H9 (cell line): Measurements from ENCODE around the gene ACOT7. TPM values are rescaled to one million over a fixed set of nuclear protein-coding genes. Genes with fewer than 3 reads are reported as not detected.
A peak's percentile ranks its signal among the peaks of the same experiment; 100 is the strongest.

Experiments used
- DNase-seq: peaks from one replicate; pipeline ENCODE4 v3.0.0-alpha.2; 2017
- H2AFZ ChIP-seq: one replicate; pipeline ENCODE4 v1.6.1; 2013; ENCODE audit warnings: mild to moderate bottlenecking, low read length, control low read depth, moderate library complexity
- H2AK5ac ChIP-seq: 2 replicates; pipeline ENCODE4 v1.6.1; 2013; ENCODE audit warnings: low read length, control low read depth, mixed read lengths; ENCODE audit not compliant: insufficient read length
- H2BK120ac ChIP-seq: one replicate; pipeline ENCODE4 v1.6.1; 2013; ENCODE audit warnings: low read depth, mild to moderate bottlenecking, low read length, control low read depth, inconsistent platforms; ENCODE audit not compliant: poor library complexity, severe bottlenecking
- H2BK12ac ChIP-seq: 2 replicates; pipeline ENCODE4 v1.6.1; 2013; ENCODE audit warnings: low read length, control low read depth, mixed read lengths, low read depth; ENCODE audit not compliant: insufficient read length
- H2BK15ac ChIP-seq: 2 replicates; pipeline ENCODE4 v1.6.1; 2013; ENCODE audit warnings: low read depth, low read length, control low read depth
- H2BK20ac ChIP-seq: one replicate; pipeline ENCODE4 v1.6.1; 2013; ENCODE audit warnings: low read depth, mild to moderate bottlenecking, low read length, control low read depth, inconsistent platforms; ENCODE audit not compliant: poor library complexity, severe bottlenecking
- H2BK5ac ChIP-seq: 2 replicates; pipeline ENCODE4 v1.6.1; 2013; ENCODE audit warnings: low read length, control low read depth, mixed read lengths; ENCODE audit not compliant: insufficient read length
- H3K14ac ChIP-seq: 2 replicates; pipeline ENCODE4 v1.6.1; 2013; ENCODE audit warnings: low read length, control low read depth; ENCODE audit not compliant: insufficient read depth
- H3K18ac ChIP-seq: 2 replicates; pipeline ENCODE4 v1.6.1; 2013; ENCODE audit warnings: low read depth, mild to moderate bottlenecking, mixed read lengths, low read length, control low read depth; ENCODE audit not compliant: insufficient read length
- H3K23ac ChIP-seq: 2 replicates; pipeline ENCODE4 v1.6.1; 2013; ENCODE audit warnings: low read length, control low read depth, mixed read lengths, low read depth; ENCODE audit not compliant: insufficient read length
- H3K23me2 ChIP-seq: 2 replicates; pipeline ENCODE4 v1.6.1; 2013; ENCODE audit warnings: low read depth, mild to moderate bottlenecking, mixed read lengths, low read length, control low read depth; ENCODE audit not compliant: insufficient read length, poor library complexity, severe bottlenecking
- H3K27ac ChIP-seq: 2 replicates; pipeline ENCODE4 v1.5.1; 2013; ENCODE audit warnings: low read length, control low read depth, mixed read lengths, low read depth; ENCODE audit not compliant: insufficient read length
- H3K27me3 ChIP-seq: 2 replicates; pipeline ENCODE4 v1.6.1; 2013; ENCODE audit warnings: low read length, control low read depth, inconsistent platforms; ENCODE audit not compliant: insufficient read depth
- H3K4ac ChIP-seq: 2 replicates; pipeline ENCODE4 v1.6.1; 2013; ENCODE audit warnings: low read depth, mild to moderate bottlenecking, control low read depth, inconsistent platforms, low read length, moderate library complexity
- H3K4me1 ChIP-seq: 2 replicates; pipeline ENCODE4 v1.6.1; 2013; ENCODE audit warnings: low read length, control low read depth, inconsistent platforms; ENCODE audit not compliant: insufficient read depth
- H3K4me2 ChIP-seq: 2 replicates; pipeline ENCODE4 v1.6.1; 2013; ENCODE audit warnings: low read length, control low read depth, mixed read lengths; ENCODE audit not compliant: insufficient read length, insufficient read depth
- H3K56ac ChIP-seq: 2 replicates; pipeline ENCODE4 v1.6.1; 2013; ENCODE audit warnings: low read depth, mild to moderate bottlenecking, mixed read lengths, low read length, control low read depth; ENCODE audit not compliant: insufficient read length
- H3K79me1 ChIP-seq: 2 replicates; pipeline ENCODE4 v1.6.1; 2013; ENCODE audit warnings: low read depth, mild to moderate bottlenecking, moderate library complexity, low read length, control low read depth, inconsistent platforms; ENCODE audit not compliant: insufficient read depth, poor library complexity, severe bottlenecking
- H3K79me2 ChIP-seq: 2 replicates; pipeline ENCODE4 v1.6.1; 2013; ENCODE audit warnings: low read length, control low read depth, inconsistent platforms; ENCODE audit not compliant: insufficient read depth
- H3K9ac ChIP-seq: 2 replicates; pipeline ENCODE4 v1.6.1; 2013; ENCODE audit warnings: low read length, control low read depth, mixed read lengths; ENCODE audit not compliant: insufficient read length; ENCODE audit errors: extremely low read depth
- H3K9me3 ChIP-seq: one replicate; pipeline ENCODE4 v1.6.1; 2013; ENCODE audit warnings: low read depth, low read length, inconsistent platforms; ENCODE audit not compliant: control insufficient read depth
- H3T11ph ChIP-seq: one replicate; pipeline ENCODE4 v1.6.1; 2013; ENCODE audit warnings: mild to moderate bottlenecking, low read length, control low read depth, inconsistent platforms
- H4K20me1 ChIP-seq: one replicate; pipeline ENCODE4 v1.6.1; 2013; ENCODE audit not compliant: control insufficient read depth, insufficient read length, insufficient read depth
- H4K5ac ChIP-seq: 2 replicates; pipeline ENCODE4 v1.6.1; 2013; ENCODE audit warnings: low read depth, mild to moderate bottlenecking, mixed read lengths, low read length, control low read depth; ENCODE audit not compliant: insufficient read length
- H4K8ac ChIP-seq: replicated peaks from 2 replicates; pipeline ENCODE4 v1.6.1; 2013; ENCODE audit warnings: low read length, control low read depth, mixed read lengths, low read depth; ENCODE audit not compliant: insufficient read length
- H4K91ac ChIP-seq: 2 replicates; pipeline ENCODE4 v1.6.1; 2013; ENCODE audit warnings: low read depth, mild to moderate bottlenecking, moderate library complexity, mixed read lengths, low read length, control low read depth; ENCODE audit not compliant: insufficient read length
- H3K27ac Mint-ChIP-seq, 3 experiments: 2 replicates in 2 of 3; 3 replicates in 1 of 3; pipeline ENCODE4 v1.8.0; 2020 to 2021; ENCODE audit warnings: mixed read lengths in 3 of 3, mild to moderate bottlenecking in 1 of 3, moderate library complexity in 1 of 3
- H3K27me3 Mint-ChIP-seq: 2 replicates; pipeline ENCODE4 v1.8.0; 2021; ENCODE audit warnings: low read depth, mild to moderate bottlenecking, moderate library complexity, mixed read lengths
- H3K36me3 Mint-ChIP-seq, 3 experiments: 2 replicates in 2 of 3; 3 replicates in 1 of 3; pipeline ENCODE4 v1.8.0; 2020 to 2021; ENCODE audit warnings: low read depth in 3 of 3, mixed read lengths in 3 of 3; ENCODE audit not compliant: insufficient read depth in 1 of 3
- H3K4me1 Mint-ChIP-seq, 2 experiments: 2 replicates each; pipeline ENCODE4 v1.8.0; 2020; ENCODE audit warnings: mixed read lengths in 2 of 2
- H3K4me3 Mint-ChIP-seq, 2 experiments: 2 replicates in 1 of 2; 3 replicates in 1 of 2; pipeline ENCODE4 v1.8.0; 2020 to 2021; ENCODE audit warnings: mild to moderate bottlenecking in 2 of 2, mixed read lengths in 2 of 2, moderate library complexity in 1 of 2
- H3K9me3 Mint-ChIP-seq, 2 experiments: 2 replicates in 1 of 2; 3 replicates in 1 of 2; pipeline ENCODE4 v1.8.0; 2020; ENCODE audit warnings: mild to moderate bottlenecking in 2 of 2, mixed read lengths in 2 of 2, moderate library complexity in 1 of 2
- WGBS: extraction: QIAGEN DNeasy Blood & Tissue Kit; methylation state at CpG from one replicate; pipeline ENCODE4 v1.1.7; 2013; ENCODE audit warnings: missing lambda C conversion rate, low lambda C conversion rate, mixed read lengths; ENCODE audit not compliant: insufficient read length; ENCODE audit errors: extremely low coverage; 5-methylcytosine and 5-hydroxymethylcytosine counted together
- total RNA-seq: library from RNA; stranded (reverse); gene quantifications from 2 replicates; pipeline ENCODE4 v1.2.1, GENCODE V29; 2021
- TF ChIP-seq, protein P1 (sequence below): fragments of 200-600 bp; sonication (generic); conservative IDR thresholded peaks from 3 replicates; pipeline ENCODE4 v1.8.0; 2021; ENCODE audit warnings: antibody characterized with exemption, mild to moderate bottlenecking

The ACOT7 gene
- total RNA-seq, 1 experiment from 2014 or later: 87.4 TPM

DNA sequence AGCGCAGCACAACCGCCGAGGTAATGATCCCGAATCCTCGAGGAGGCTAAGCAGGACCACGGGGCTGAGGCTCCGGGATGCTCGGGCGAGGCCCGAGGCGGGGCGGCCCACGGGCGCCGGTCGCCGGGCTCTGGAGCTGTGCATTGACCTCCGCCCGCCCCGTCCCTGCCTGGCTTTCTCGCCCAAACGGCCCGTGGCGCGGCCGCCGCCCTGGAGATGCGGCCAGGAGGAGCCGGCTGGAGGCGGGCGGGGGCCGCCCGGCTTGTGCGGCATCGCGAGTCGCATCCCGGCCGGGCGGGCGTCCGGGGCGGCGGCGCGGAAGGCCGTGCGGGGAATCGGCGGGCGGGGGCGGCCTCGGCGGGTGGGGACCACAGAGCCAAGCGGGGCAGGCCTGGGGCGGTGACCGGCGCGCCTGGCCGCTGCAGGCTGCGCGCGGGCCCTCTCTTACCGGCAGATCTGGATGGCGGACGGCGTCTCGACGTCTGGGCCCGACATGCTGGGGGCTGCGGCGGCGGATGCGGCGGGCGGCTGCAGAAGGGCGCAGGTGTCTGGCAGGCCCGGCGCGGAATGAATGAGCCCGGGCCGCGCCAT is 663 bp downstream of the ACOT7 start:
- no peak for DNase-seq

More for the DNA sequence above, 663 bp downstream of the ACOT7 start:
- WGBS: no CpG with 5 or more reads among the region's 83 CpGs
- H3K27ac Mint-ChIP-seq: no peak overlapping the region
- Histone ChIP-seq H4K91ac (no peak overlapping the region), H3K23me2 (peaks cover 11% of the 10 kb centered on the region), H3K18ac (peak overlapping the region; percentile 65), H2BK15ac (no peak overlapping the region; the same call in 1 of the 2 replicates), H3K9me3 (no peaks in the 10 kb centered on the region), H3K56ac (no peak overlapping the region), H3K27me3 (no peaks in the 10 kb centered on the region), H4K20me1 (no peaks in the 10 kb centered on the region), H3K27ac (no peak overlapping the region), H3K14ac (peak overlapping the region; percentile 78; the same call in 1 of the 2 replicates), H3K79me1 (no peaks in the 10 kb centered on the region), H3K4me1 (no peaks in the 10 kb centered on the region; the same call in 1 of the 2 replicates), H3K79me2 (peaks cover 15% of the 10 kb centered on the region; the same call in 1 of the 2 replicates), H2BK120ac (no peak overlapping the region), H3K23ac (no peak overlapping the region), H3K9ac (peak overlapping the region; percentile 56), H4K5ac (no peak overlapping the region), H2BK20ac (no peak overlapping the region), H2AK5ac (no peak overlapping the region), H3K4me2 (peak overlapping the region; percentile 80), H4K8ac (no peak overlapping the region), H3K4ac (no peak overlapping the region), H2BK12ac (no peak overlapping the region), H2AFZ (no peak overlapping the region), H3T11ph (no peak overlapping the region), H2BK5ac (no peak overlapping the region)
- H3K4me3 Mint-ChIP-seq: peak overlapping the region; percentile 81 to 91
- H3K4me1 Mint-ChIP-seq: peaks cover 15 to 16% of the 10 kb centered on the region in 2 experiments
- H3K36me3 Mint-ChIP-seq: peaks cover 5 to 15% (median 15%) of the 10 kb centered on the region in 3 experiments
- peaks cover 20% of the 10 kb centered on the region for H3K27me3 Mint-ChIP-seq
- H3K9me3 Mint-ChIP-seq: no peaks in the 10 kb centered on the region
- TF ChIP-seq, protein P1, sequence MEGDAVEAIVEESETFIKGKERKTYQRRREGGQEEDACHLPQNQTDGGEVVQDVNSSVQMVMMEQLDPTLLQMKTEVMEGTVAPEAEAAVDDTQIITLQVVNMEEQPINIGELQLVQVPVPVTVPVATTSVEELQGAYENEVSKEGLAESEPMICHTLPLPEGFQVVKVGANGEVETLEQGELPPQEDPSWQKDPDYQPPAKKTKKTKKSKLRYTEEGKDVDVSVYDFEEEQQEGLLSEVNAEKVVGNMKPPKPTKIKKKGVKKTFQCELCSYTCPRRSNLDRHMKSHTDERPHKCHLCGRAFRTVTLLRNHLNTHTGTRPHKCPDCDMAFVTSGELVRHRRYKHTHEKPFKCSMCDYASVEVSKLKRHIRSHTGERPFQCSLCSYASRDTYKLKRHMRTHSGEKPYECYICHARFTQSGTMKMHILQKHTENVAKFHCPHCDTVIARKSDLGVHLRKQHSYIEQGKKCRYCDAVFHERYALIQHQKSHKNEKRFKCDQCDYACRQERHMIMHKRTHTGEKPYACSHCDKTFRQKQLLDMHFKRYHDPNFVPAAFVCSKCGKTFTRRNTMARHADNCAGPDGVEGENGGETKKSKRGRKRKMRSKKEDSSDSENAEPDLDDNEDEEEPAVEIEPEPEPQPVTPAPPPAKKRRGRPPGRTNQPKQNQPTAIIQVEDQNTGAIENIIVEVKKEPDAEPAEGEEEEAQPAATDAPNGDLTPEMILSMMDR: no peak
